GM19397 (cell line): ENCODE results near the gene GALNT7.
"Not testable (repeated sequence)": the region's sequence is repeated elsewhere in the genome, so short reads cannot be mapped to it uniquely, and the experiment has no call there.

Experiments used
- ATAC-seq: cut with Tn5 transposase; IDR thresholded peaks from one replicate; pipeline ENCODE4 v1.9.1; 2021; ENCODE audit warnings: mild to moderate bottlenecking, moderate library complexity; ENCODE audit not compliant: unreplicated experiment

GALNT7 gene

DNA sequence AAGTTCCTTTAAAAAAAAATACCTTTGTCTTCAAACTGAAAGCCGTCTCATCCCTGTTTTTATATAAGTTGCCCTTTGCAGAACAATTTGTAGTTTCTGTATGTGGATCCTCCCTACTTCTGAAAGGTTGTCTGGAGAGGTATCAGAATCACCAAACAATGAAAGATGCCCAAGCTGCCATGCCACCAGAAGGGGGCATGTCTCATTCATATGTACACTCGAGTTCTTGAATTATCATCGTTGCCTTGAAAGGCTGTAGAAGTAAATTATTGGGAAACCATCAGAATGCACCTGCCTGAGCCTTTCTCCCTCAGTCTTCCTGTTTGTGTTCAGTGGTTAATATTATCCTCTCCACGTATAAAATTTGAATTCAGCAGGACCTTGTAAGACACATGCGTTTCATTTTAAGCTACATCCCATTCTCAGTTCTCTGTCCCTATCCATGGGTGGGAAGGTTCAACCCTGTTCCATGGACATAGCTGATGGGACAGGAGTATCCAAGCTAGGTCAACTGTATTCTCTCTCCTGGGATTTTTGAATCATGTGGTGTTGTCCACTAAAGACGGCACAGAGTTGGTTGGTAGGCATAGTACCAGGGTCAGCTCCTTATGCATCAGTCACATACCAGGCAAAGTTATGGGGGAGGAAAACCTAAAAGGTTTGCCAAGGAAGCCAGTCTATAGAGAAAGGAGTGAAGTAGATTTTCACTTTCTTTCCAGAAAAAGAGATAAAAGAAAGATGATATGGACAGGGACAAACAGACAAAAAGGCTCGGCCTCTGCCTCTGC lies 24.0 kb downstream of the GALNT7 start:
- no peak for ATAC-seq

DNA sequence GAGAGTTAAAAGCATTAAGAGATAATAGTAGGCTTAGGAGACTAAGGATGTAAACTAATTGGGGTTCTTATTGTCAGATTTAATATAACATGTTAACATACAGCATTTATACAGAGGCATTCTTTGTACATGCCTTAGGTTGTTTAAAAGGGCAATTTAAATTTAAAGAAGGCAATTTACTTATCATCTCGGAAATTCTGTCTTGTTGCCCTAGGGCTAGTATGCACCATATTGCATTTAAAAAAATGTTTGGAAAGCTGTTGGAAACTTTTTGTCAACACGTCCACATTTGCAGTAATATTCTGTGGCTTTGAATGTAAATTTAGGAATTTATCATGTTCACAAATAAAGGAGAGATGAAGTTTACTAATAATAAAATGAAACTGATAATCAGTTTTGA lies 25.5 kb downstream of the GALNT7 start:
- ATAC-seq, result no peak

DNA sequence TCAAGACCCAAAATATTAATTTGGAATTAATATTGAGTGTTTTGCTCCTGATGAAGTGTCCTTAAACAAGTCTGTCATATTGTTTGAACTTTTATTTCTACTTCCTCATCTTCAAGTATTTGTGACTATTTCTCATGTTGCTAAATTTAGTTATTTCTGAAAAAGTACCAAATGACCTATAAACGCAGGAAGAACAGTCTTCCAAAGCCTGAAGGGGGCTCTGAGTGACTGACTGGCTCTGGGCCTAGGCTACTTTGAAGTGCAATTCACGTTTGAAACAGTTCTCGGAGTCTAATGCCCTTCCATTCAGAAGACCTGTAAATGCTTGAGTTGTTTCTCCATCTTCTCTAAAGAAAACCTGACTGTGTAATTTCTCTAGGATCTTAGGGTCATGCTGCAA lies 26.5 kb downstream of the GALNT7 start:
- ATAC-seq, result no peak

DNA sequence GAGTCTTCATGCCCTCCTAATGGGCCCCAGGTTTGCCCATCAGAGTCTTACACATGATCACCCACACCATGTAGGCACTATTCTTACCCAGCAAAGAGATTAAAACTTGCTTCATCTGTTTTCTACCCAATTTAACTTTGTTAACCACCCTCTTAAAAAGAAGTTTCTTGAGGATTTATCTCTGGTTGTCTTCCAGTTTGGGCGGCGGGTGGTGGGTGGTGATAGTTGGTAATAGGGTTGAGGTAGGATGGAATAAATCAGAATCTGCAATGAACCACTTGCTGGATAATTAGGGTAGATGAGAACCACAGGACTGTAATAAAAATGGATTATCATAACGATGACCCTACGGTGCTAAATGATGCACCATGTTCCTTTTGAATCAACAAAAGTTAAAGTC lies 30.9 kb downstream of the GALNT7 start:
- no peak for ATAC-seq

DNA sequence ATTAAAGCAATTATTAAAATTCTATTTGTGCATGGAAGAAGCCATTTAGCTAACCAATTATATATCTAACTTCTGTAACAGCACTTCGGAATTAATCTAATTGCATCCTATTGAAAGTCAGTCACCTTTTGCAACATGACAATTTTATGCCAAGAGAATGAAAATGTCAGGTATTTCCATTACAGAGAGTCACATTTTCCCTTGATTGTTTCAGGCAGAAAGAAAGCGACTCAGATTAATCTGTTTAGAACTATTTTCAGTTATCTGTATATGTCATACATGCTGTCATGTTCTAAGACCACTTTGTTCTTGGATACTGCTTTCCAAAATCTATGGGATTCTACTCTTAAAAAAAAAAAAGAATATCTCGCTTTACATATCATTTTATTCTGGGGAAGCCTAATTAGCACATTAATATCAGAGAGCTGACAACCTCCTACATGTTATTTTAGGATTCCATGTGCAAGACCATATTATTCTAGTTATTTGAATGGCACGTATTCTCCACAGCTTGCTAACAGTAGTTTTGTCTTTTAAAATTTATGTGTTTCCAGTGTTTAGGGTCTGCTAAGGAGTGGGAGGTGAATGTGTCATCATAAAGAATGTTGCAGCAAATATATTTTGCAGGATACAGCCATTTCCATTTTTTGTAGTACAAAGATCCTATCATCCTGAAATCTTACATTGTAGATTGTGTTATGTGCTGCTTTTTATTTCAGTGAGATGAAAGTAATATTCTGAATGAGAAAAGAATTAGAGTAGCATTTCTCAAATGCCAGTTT lies 31.7 kb downstream of the GALNT7 start:
- no peak for ATAC-seq

DNA sequence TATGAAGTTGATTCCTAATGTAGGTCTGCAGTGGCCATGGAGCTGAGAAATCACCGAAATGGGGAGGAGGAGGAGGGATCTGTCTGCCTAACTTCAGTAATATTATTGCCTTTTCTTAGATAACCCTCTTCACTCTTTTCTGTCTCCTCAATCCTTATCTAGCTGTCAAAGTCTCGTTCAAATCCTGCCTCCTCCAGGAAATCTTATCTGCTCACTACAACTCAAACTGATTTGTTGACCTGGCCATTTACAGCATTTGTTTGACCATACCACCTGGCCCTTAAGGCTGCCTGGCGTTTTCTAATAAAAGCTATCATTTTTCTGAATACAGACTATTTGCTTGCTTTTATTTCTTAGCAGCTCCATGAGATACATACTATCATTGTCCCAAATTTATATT lies 33.8 kb downstream of the GALNT7 start:
- ATAC-seq, result no peak

DNA sequence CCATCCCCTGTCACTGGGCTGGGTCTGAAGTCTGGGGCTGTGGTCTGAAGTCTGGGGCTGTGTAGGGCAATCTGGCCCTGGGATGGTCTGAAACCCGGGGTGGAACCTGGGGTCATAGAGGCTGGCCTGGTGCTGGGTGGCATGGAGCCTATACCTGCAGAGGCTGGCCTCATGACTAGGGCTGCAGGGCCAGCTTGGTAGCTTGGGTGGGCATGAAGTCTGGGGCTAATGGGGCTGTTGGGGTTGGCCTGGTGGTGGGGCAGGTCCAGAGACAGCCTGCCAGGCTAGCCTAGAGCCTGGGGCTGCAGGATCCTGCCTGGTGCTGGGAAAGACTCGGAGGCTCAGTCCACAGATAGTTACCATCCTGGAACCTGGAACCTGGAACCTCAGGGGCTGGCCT lies 37.0 kb downstream of the GALNT7 start:
- no peak for ATAC-seq

DNA sequence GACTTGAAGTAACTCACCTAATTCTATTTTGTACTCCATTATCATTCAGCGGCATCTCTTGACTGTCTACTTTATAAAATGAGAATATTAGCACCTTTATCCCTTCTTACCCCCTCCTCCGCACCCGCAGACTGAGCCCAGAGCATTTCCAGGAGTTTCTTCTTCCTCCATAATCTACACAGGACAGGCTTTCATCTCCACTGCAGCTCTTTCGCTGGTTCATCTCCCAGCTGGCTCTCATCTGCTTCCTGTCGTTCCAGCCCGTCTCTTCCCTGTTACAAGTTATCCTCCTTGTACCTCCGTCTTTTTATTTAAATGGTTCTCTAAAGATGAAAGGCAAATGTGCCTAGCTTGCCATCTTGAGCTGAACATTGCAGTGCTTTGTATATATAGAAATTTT lies 39.8 kb downstream of the GALNT7 start:
- ATAC-seq, result no peak

DNA sequence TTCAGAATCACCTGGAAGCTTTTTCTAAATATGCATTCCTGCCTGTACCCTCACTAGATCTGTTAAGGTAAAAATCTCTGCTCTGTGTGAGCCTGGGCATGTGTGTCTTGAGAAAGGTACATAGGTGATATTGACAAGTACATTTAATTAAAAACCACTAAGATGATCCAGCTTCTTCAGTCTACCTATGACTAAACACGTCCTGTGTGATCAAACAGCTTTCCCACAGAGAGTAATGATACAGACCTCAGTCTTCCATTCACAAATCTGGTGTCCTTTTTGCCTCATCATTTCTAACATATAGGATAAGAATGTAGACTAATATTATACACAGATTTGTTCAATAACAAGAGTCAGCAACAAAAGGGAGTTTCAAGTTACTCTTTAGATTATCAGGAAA lies 42.6 kb downstream of the GALNT7 start:
- ATAC-seq, result no peak

DNA sequence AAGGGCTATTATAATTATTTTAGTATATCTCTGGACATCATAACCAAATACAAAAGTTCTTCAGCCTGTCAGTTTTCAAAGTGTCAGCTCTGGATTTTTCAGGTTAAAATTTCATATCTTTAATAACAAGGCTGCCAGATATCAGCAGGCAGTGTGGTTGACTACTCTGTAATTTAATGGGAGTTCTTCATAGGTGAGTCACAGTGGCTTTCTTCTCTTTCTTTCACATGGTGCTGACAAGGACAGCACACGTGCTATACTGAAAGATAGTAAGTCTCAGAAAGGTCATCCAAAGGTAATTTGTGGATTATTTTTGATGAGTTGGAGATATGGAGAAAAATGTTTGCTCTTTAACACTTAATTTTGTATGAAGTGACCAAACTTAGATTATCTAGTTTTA lies 43.2 kb downstream of the GALNT7 start:
- ATAC-seq, result no peak

DNA sequence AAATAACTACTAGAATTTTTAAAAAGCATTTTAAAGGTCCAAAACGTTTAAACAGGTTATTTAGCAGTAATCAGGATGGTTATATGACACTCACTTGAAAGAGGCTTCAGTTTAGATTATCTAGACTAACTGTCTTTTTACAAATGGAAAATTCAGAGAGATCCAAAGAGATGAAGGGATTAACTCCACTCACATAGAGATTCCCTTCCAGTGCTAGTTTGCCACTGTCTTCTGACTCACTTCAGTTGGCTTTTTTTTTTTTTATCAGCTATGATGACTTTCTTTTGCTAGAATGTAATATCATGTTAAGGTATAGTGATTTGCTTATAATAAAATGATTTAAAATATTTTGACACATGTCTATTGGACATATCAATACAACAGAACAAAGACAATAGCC lies 43.8 kb downstream of the GALNT7 start:
- ATAC-seq, result no peak

DNA sequence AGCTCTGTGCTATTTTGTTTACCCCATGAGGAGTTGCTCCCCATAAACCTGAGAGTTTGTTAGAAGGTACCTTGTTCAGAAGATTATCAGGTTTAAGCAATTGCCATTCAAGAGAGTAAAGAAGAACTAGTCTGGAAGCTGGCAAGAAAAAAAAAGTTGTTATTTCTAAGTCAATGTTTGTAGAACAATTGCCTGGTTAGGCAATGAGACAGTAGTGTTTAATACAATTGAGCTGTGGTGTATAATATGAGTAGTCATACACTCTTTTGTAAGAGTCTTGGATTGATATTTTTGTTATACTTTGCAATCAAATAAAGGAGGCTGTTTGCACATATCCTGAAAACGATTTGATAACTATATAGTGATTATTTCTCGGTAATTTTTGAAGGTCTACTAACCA lies 44.7 kb downstream of the GALNT7 start:
- no peak for ATAC-seq

DNA sequence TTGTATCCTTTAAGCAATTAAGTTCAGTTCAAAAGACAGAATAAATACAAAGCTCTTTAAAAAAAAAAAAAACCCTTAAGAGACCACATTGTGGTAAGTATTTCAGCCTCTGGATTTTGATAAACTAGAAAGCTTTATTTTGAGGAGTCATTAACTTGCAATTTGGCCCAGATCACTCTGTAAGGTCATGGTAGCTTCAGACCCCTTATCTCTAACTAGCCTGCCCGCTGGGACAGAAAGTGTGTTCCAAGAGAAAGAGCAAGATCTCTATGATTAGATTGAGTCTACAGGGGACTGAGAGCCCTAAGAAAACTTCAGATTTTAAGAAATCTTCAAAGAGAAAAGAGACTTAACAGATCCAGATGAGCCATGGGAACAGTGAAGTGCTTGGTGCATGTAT lies 45.6 kb downstream of the GALNT7 start:
- no peak for ATAC-seq

DNA sequence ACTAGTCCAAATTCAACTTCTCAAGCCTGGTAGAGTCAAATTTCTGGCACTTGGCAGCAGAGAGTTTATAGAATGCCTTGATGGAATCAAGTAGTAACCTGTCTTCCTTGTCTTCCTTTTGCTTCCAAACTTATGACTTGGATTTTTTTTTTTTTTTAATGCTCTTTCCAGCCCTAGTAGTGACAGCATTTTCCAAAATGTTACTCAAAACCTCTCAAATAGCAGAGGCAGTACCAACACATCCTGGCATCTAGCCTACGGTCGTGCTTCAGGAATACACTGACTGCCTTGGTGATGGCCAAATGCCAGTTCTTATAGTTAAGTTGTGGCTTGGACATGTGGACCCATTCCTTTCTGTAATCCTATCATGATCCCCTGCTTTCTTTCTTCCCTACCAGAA lies 46.0 kb downstream of the GALNT7 start:
- no peak for ATAC-seq

DNA sequence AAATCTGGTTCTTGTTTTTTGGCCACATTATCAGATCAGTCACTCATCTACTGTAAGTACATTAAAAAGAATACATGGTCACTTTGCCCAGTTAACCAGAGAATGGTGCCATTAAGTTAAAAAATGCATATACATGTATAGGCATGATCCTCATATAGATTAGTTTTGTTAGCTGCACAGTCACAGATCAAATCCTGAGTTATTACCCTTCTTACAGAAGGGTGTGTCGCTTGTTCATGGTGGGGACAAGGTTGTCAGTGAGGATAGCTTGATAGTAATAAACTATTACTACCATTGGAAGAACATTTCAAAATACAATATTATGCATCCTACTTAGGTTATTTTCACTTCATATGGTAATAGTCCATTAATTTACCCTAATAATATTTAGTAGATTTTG lies 48.5 kb downstream of the GALNT7 start:
- ATAC-seq, result no peak

DNA sequence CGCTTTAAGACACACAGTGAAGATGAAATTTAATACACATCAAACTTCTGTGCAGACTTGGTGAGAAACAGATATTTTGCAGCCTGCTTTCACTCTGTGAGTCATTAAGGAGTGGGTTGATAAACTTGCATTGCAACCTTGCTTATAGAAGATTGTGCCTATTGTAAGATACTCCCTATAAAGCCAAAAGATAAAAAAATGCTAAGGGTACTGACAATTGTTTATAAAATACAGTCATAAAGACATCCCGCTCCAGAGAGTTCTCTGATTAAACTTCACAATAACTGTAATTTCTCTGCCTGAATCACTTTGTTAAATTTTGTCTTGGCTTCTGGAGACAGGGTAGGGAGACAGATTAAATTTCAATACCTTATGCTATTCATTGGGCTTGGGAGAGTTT lies 49.1 kb downstream of the GALNT7 start:
- ATAC-seq, result no peak

DNA sequence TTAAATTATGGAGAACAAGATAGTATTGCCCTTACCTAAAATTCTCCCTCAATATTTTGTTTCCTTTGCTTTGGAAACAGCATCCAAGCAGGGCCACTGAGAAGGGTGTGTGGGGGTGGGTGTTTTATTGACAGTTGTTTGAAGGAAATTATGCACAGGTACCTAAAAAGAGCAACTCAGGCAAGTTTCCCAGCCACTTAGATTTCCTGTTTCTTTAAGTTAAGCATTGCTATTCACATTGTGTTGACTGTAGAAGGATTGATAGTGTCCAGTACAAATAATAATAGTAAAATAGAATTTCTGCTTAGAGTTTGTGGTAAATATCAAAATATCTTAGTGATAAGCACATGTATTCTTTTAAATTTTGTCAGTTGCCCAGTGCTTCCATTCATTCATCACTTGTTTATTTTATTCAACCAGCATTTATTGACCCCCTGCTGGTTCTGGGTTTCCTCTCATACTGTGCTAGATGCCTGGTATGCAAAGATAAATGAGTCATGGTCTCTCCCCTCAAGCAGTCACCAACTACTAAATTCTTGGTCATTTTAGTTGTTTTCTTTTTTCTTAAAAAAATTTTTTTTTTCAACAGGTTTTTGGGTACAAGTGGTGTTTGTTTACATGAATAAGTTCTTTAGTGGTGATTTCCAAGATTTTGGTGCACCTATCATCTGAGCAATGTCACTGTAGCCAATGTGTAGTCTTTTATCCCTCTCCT lies 50.0 kb downstream of the GALNT7 start:
- no peak for ATAC-seq

DNA sequence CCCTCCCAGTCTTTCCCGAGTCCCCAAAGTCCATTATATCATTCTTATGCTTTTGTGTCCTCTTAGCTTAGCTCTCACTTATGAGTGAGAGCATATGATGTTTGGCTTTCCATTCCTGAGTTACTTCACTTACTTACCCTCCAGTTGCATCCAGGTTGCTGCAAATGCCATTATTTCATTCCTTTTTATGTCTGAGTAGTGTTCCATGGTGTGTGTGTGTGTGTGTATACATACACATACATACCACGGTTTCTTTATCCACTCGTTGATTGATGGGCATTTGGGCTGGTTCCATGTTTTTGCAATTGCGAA lies 50.5 kb downstream of the GALNT7 start:
- ATAC-seq, result not testable (repeated sequence)

DNA sequence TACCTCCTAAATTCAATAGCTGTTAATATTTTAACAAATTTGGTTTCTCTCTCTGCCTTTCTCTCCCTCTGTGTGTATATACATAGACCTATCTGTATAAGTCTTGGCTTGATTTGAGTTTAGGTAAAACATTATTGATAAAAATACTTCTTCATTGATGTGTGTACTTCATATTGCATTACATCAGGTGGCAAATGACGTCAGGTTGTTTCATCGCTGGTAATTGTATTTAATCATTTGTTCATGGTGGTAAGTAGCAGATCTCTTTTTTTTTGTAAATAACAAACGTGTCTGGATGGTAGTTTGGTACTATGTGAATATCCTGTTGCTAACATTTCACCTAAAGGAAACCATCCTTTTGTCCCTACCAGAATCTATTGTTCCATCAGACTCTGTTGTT lies 55.1 kb downstream of the GALNT7 start:
- no peak for ATAC-seq

DNA sequence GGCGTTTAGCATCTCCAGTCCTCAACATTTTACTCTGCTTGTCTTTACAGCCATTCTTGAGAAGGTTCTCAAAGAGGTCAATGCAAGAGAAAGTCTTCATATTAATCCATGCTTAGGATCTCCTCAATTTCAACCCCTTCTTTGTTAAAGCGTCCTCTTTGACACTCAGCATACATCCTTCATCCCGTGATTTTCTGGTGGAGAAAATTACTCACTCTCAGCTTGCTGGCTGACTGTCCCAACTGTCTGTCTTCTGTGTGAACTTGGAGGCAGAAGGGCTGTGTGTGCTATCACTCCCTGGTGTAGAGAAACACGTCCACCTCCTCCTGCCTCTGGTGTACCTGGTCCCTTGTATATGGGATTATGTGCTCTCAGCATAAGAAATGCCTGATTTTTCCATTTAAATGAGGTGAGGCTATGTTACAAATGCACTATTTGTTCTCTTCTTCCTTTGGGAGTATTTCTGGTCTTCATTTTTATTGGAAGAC lies 57.8 kb downstream of the GALNT7 start:
- no peak for ATAC-seq

DNA sequence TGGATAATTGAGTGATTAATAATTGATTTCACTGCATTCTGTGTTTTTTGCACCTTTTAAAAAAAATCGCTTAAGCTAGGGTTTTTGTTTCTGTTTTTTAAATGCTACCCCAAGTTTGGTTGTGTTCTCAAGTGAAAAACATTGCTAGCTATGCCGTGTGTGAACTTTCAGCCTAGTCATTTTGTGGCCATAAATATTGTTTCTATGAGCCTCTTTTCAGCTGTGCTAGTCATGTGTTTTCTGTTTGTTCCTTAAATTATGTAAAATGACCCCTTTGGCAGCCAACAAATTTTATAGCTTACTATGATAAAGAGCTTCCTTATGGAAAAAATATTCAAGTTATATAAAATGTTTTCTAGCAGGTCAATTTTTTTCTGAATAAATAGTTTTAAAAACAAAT lies 59.1 kb downstream of the GALNT7 start:
- ATAC-seq, result no peak

DNA sequence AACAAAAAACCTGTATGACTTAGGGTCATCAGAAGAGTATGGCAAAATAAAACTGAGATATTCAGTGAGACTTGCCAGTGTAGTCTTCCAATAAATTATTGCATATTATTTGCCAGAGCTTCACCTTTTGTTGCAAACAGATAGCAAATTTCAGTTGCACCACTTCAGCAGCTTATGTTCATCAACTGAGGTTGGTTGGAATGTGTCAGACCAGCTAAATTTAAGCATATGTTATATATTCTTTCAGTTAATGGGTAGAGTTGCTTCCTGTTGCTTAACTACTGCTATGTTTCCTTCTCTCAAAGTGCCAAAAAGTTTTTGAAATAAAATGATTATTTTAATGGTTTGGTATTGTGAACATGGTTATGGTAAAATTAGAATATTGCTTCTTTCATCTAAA lies 61.5 kb downstream of the GALNT7 start:
- ATAC-seq, result peak; percentile 46
